ENCODE measurements around the gene TAS2R60.

The TAS2R60 gene

DNA sequence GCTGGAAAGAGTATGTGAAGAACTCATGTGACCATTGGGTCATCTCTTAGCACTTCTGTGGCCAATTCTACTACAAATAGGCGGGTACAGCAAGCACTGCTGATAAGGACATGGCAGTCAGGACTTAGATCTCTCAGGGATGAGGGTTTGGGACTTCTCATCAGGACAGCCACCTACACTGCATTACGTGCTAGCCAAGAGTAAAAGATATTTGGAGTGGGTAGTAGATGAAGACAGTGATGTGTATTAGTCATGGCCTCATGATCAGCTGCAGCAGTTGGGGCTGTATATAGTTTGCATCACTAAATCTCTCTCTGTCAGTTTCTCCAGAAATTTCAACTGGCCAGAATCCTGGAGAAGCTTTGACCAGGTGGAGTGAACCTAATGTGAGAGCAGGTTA is 9.2 kb downstream of the TAS2R60 start:
- H3K36me3 ChIP-seq, result no peaks in the 10 kb centered on the region
- H3K27me3 ChIP-seq (ENCODE audit: insufficient read depth, low read depth, severe bottlenecking), result no peaks in the 10 kb centered on the region
- TF ChIP-seq, protein P1, sequence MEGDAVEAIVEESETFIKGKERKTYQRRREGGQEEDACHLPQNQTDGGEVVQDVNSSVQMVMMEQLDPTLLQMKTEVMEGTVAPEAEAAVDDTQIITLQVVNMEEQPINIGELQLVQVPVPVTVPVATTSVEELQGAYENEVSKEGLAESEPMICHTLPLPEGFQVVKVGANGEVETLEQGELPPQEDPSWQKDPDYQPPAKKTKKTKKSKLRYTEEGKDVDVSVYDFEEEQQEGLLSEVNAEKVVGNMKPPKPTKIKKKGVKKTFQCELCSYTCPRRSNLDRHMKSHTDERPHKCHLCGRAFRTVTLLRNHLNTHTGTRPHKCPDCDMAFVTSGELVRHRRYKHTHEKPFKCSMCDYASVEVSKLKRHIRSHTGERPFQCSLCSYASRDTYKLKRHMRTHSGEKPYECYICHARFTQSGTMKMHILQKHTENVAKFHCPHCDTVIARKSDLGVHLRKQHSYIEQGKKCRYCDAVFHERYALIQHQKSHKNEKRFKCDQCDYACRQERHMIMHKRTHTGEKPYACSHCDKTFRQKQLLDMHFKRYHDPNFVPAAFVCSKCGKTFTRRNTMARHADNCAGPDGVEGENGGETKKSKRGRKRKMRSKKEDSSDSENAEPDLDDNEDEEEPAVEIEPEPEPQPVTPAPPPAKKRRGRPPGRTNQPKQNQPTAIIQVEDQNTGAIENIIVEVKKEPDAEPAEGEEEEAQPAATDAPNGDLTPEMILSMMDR (IDR thresholded peaks at IDR 0.05; ENCODE audit: low read depth, low read length), result no peak
- H3K9me3 ChIP-seq (ENCODE audit: severe bottlenecking), result no peaks in the 10 kb centered on the region
- no peak overlapping the region for H3K4me3 ChIP-seq (ENCODE audit: low read depth, low read length)
- DNase-seq, result no peak
- no peak overlapping the region for H3K27ac ChIP-seq

DNA sequence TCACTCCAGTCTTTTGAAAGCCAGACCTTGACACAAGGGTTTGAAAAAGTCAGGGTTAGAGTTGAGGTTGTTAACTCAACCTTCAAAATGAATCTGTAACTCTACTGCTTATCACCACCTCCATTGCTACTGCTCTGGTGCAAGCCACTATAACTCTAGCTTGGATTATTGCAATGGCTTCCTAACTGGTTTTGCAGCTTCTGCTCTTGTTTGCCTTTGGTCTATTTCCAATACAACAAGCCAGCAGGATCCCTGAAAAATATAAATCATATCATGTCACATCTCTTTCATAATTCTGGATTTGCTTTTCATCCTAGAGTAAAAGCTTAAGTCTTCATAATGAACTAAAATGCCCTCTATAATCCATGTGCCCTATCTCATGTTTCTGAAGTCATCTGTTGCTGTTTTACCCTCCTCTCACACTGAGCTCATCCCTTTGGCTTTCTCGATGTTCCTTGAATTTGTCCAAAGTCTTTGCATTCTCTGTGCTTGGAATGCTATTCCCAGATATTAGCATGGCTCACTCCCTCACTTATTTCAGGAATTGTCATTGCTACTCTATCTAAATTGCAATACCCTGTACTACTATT is 10.9 kb downstream of the TAS2R60 start:
- no peak overlapping the region for H3K4me3 ChIP-seq (ENCODE audit: low read depth, low read length)
- no peak overlapping the region for H3K27ac ChIP-seq
- H3K36me3 ChIP-seq, result no peaks in the 10 kb centered on the region
- H3K27me3 ChIP-seq (ENCODE audit: insufficient read depth, low read depth, severe bottlenecking), result no peaks in the 10 kb centered on the region
- TF ChIP-seq, protein P1 (IDR thresholded peaks at IDR 0.05; ENCODE audit: low read depth, low read length), result no peak
- no peaks in the 10 kb centered on the region for H3K9me3 ChIP-seq (ENCODE audit: severe bottlenecking)
- DNase-seq, result no peak

DNA sequence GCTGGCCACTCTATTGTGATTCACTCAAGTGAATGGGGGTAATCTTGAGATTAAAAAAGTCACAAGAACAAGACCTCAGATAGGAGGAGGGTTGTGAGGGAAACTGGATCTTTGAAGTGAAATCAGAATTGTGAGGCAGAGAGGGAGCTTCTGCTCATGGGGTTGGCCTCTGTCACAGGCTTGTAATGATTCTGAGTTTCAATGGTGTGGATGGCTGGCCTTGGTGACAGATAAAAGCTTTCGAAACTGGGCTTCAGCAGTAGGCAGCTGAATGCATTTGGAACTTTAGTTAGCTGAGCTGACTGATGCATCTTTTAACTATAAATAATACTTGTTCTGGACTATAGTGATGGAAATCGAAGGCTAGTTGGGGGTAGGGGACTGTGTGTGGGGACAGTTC is 12.2 kb downstream of the TAS2R60 start:
- TF ChIP-seq, protein P1 (IDR thresholded peaks at IDR 0.05; ENCODE audit: low read depth, low read length), result no peak
- DNase-seq, result no peak
- H3K36me3 ChIP-seq, result no peaks in the 10 kb centered on the region
- no peak overlapping the region for H3K27ac ChIP-seq
- H3K27me3 ChIP-seq (ENCODE audit: insufficient read depth, low read depth, severe bottlenecking), result no peaks in the 10 kb centered on the region
- no peaks in the 10 kb centered on the region for H3K9me3 ChIP-seq (ENCODE audit: severe bottlenecking)
- no peak overlapping the region for H3K4me3 ChIP-seq (ENCODE audit: low read depth, low read length)

DNA sequence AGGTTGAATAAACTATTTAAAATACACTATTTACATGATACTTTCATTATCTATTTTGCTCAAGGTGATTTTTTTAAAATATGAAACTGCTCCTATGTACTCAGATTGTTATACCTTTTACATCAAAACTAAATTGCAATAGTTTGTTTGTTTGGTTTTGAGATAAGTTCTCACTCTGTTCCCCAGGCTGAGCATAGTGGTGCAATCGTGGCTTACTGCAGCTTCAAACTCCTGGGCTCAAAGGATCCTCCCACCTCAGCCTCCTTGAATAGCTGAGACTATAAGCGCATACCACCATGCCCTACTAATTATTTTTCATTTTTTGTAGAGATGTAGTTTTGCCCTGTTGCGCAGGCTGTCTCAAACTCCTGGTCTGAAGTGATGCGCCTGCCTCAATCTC is 12.7 kb downstream of the TAS2R60 start:
- H3K36me3 ChIP-seq, result no peaks in the 10 kb centered on the region
- H3K9me3 ChIP-seq (ENCODE audit: severe bottlenecking), result no peaks in the 10 kb centered on the region
- DNase-seq, result no peak

DNA sequence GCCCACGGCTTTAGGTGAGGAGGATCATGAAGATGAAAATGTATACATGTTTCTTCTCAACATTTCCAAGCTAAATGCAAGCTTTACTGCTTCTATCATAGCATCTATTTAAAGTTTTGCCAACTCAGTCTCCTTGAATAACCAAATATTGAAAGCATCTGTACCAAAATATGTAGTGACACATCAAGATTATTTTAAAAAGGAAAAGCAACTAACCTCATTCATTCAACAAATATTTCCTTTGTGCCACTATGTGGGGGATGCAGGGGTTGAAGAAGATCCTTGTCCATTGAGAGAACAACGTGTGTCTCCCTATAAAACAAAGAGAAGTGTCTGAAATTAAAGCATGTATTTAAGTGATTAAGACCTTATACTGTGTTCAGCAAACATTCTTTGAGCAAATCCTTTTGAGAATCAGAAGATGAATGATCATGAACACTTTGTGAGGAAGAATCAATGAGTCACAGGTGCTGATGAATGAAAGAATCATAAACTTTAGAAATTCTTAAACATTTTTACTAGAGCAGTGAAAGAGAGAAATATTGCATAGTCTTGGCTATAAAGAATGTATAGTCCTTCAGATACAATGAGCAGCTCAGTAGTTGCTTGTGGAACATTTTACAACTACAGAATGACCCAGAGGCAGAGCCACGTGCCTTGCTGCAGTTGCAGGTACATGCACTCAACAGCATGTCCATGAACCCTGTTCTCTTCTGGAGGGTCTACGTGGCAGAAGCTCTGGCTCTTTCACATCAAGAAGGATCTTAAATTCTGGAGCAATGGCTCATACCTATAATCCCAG is 13.9 kb downstream of the TAS2R60 start:
- no peak overlapping the region for H3K4me3 ChIP-seq (ENCODE audit: low read depth, low read length)
- no peaks in the 10 kb centered on the region for H3K27me3 ChIP-seq (ENCODE audit: insufficient read depth, low read depth, severe bottlenecking)
- TF ChIP-seq, protein P1 (IDR thresholded peaks at IDR 0.05; ENCODE audit: low read depth, low read length), result no peak
- H3K27ac ChIP-seq, result no peak overlapping the region
- no peaks in the 10 kb centered on the region for H3K9me3 ChIP-seq (ENCODE audit: severe bottlenecking)
- no peak for DNase-seq
- no peaks in the 10 kb centered on the region for H3K36me3 ChIP-seq

More for the DNA sequence above, 12.7 kb downstream of the TAS2R60 start:
- no peak overlapping the region for H3K27ac ChIP-seq
- H3K27me3 ChIP-seq (ENCODE audit: insufficient read depth, low read depth, severe bottlenecking), result no peaks in the 10 kb centered on the region
- H3K4me3 ChIP-seq (ENCODE audit: low read depth, low read length), result no peak overlapping the region
- TF ChIP-seq, protein P1 (IDR thresholded peaks at IDR 0.05; ENCODE audit: low read depth, low read length), result no peak
